Natural killer cell (primary cell): Measurements from ENCODE around the gene SAE1. TPM values are rescaled to one million over a fixed set of nuclear protein-coding genes. Genes with fewer than 3 reads are reported as not detected.

Source experiments
- ATAC-seq, 3 donors: fragments of 150-1000 bp in 2 of 3; fragments of 200-7000 bp in 1 of 3; cut with Tn5 transposase; 1 replicate in 1 of 3; 2 replicates in 2 of 3; pipeline ENCODE4 v1.10.0; 2021; ENCODE audit warnings: mild to moderate bottlenecking in 2 of 3, moderate library complexity in 2 of 3
- DNase-seq, 2 donors: peaks; one replicate each; pipeline versions ENCODE4 v3.0.0 to v3.0.0-alpha.2; 2013 to 2021; ENCODE audit warnings: mixed read lengths in 1 of 2
- H3K27ac ChIP-seq: one replicate; pipeline ENCODE4 v1.5.1; 2013; ENCODE audit warnings: mild to moderate bottlenecking, low read length
- H3K27me3 ChIP-seq: one replicate; pipeline ENCODE4 v1.6.1; 2013; ENCODE audit warnings: low read length; ENCODE audit not compliant: control insufficient read depth, insufficient read depth
- H3K36me3 ChIP-seq: one replicate; pipeline ENCODE4 v1.6.1; 2013; ENCODE audit warnings: low read length; ENCODE audit not compliant: control insufficient read depth, insufficient read depth
- H3K4me1 ChIP-seq: one replicate; pipeline ENCODE4 v1.6.1; 2013; ENCODE audit warnings: low read length; ENCODE audit not compliant: control insufficient read depth, insufficient read depth
- H3K4me3 ChIP-seq: one replicate; pipeline ENCODE4 v1.5.1; 2013; ENCODE audit warnings: low read length
- H3K9me3 ChIP-seq: one replicate; pipeline ENCODE4 v1.6.1; 2013; ENCODE audit warnings: low read length; ENCODE audit not compliant: control insufficient read depth, insufficient read depth
- H3K27ac Mint-ChIP-seq, 2 donors: one replicate each; pipeline ENCODE4 v1.8.0; 2022; ENCODE audit warnings: mild to moderate bottlenecking in 2 of 2, mixed read lengths in 2 of 2, moderate library complexity in 1 of 2
- H3K27me3 Mint-ChIP-seq, 2 donors: one replicate each; pipeline ENCODE4 v1.8.0; 2022; ENCODE audit warnings: low read depth in 2 of 2, mixed read lengths in 2 of 2
- H3K36me3 Mint-ChIP-seq: one replicate; pipeline ENCODE4 v1.8.0; 2022; ENCODE audit warnings: mixed read lengths
- H3K4me1 Mint-ChIP-seq, 2 donors: one replicate each; pipeline ENCODE4 v1.8.0; 2022; ENCODE audit warnings: mixed read lengths in 2 of 2
- H3K4me3 Mint-ChIP-seq: one replicate; pipeline ENCODE4 v1.8.0; 2022; ENCODE audit warnings: mild to moderate bottlenecking, moderate library complexity, mixed read lengths
- H3K9me3 Mint-ChIP-seq, 2 donors: one replicate each; pipeline ENCODE4 v1.8.0; 2022; ENCODE audit warnings: mixed read lengths in 2 of 2
- CTCF ChIP-seq: fragments of 200-600 bp; IDR thresholded peaks from one replicate; pipeline ENCODE4 v1.8.0; 2022; ENCODE audit warnings: antibody characterized with exemption
- WGBS: methylation state at CpG from one replicate; pipeline ENCODE4 v1.1.7; 2013; ENCODE audit warnings: missing lambda C conversion rate; ENCODE audit not compliant: insufficient coverage; 5-methylcytosine and 5-hydroxymethylcytosine counted together
- intact Hi-C: fragments of 100-400 bp; cut with micrococcal nuclease; formaldehyde crosslinking; loops from one replicate; pipeline ENCODE4 v1.14.2; 2022
- total RNA-seq, 4 donors: library from RNA; stranded (reverse); fragments of 120-200 nt in 1 of 4; gene quantifications; one replicate each; pipeline versions ENCODE4 v1.2.3 to v1.2.4, GENCODE V29; 2013 to 2022

SAE1 gene
- total RNA-seq, 3 donors from 2014 or later (not counting 1 experiment from before 2014, with no cell fraction given), result 42.5 to 49.3 (median 46.0) TPM

GRCh38 chr19:47209319-47210179 lies 78.9 kb downstream of the SAE1 start:
- Mint-ChIP-seq H3K9me3 (no peaks in the 10 kb centered on the region), H3K27me3 (no peaks in the 10 kb centered on the region), H3K36me3 (peaks cover 7% of the 10 kb centered on the region), H3K4me3 (no peak overlapping the region), H3K4me1 (peaks cover 7 to 8% of the 10 kb centered on the region in 2 donors), H3K27ac (peak overlapping the region in 1 of 2 donors; percentile 53)
- Histone ChIP-seq H3K27ac (no peak overlapping the region), H3K4me1 (peaks cover 9% of the 10 kb centered on the region), H3K36me3 (peaks cover 39% of the 10 kb centered on the region), H3K27me3 (no peaks in the 10 kb centered on the region), H3K9me3 (no peaks in the 10 kb centered on the region), H3K4me3 (no peak overlapping the region)
- TF ChIP-seq CTCF, result no peak
- WGBS, result 94% methylated on average over 11 of the region's 13 CpGs
- intact Hi-C loops, result loop anchor here (1.0 kb wide), 2 partner anchors 35 to 60 kb away; no protein-coding TSS in a partner anchor
- no peak for ATAC-seq
- DNase-seq, result no peak

- no peak overlapping the region for H3K4me3 ChIP-seq
- peaks cover 9% of the 10 kb centered on the region for H3K4me1 ChIP-seq
- H3K27ac ChIP-seq, result no peak overlapping the region
- Mint-ChIP-seq H3K27me3 (no peaks in the 10 kb centered on the region), H3K4me3 (no peak overlapping the region), H3K27ac (peak overlapping the region; percentile 75 to 83), H3K4me1 (peaks cover 7 to 8% of the 10 kb centered on the region in 2 donors), H3K36me3 (peaks cover 7% of the 10 kb centered on the region), H3K9me3 (no peaks in the 10 kb centered on the region)
- H3K9me3 ChIP-seq, result no peaks in the 10 kb centered on the region
- H3K36me3 ChIP-seq, result peaks cover 34% of the 10 kb centered on the region
- TF ChIP-seq CTCF, result no peak
- intact Hi-C loops, result loop anchor here (1.0 kb wide), 2 partner anchors 34 to 61 kb away; no protein-coding TSS in a partner anchor
- DNase-seq (no peak), ATAC-seq (no peak)
- no peaks in the 10 kb centered on the region for H3K27me3 ChIP-seq
Observed at GRCh38 chr19:47210180-47210490, 79.5 kb downstream of the SAE1 start.

- DNase-seq (peak; percentile 71 to 90), ATAC-seq (peak; percentile 89 to 99 (median 93))
- no peak overlapping the region for H3K27ac ChIP-seq
- peak; percentile 89 for TF ChIP-seq CTCF
- peak overlapping the region; percentile 29 for H3K4me3 Mint-ChIP-seq
- H3K9me3 Mint-ChIP-seq, result no peaks in the 10 kb centered on the region
- H3K36me3 ChIP-seq, result peaks cover 28% of the 10 kb centered on the region
- peaks cover 9% of the 10 kb centered on the region for H3K4me1 ChIP-seq
- 37% methylated on average over 19 of the region's 19 CpGs for WGBS
- H3K36me3 Mint-ChIP-seq, result peaks cover 7% of the 10 kb centered on the region
- H3K27me3 Mint-ChIP-seq, result no peaks in the 10 kb centered on the region
- intact Hi-C loops, result loop anchor here (1.0 kb wide), 2 partner anchors 33 to 62 kb away; no protein-coding TSS in a partner anchor
- peaks cover 7 to 8% of the 10 kb centered on the region in 2 donors for H3K4me1 Mint-ChIP-seq
- H3K4me3 ChIP-seq, result no peak overlapping the region
- no peaks in the 10 kb centered on the region for H3K9me3 ChIP-seq
- peak overlapping the region; percentile 75 to 83 for H3K27ac Mint-ChIP-seq
- H3K27me3 ChIP-seq, result no peaks in the 10 kb centered on the region
Observed at GRCh38 chr19:47210689-47211316, 80.2 kb downstream of the SAE1 start.
